HG03039 (cell line): ENCODE data around the gene CATSPER4.
"Not testable (repeated sequence)": the region's sequence is repeated elsewhere in the genome, so short reads cannot be mapped to it uniquely, and the experiment has no call there.

Experiments
- ATAC-seq: cut with Tn5 transposase; IDR thresholded peaks from one replicate; pipeline ENCODE4 v1.9.1; 2021; ENCODE audit warnings: mild to moderate bottlenecking, moderate library complexity; ENCODE audit not compliant: unreplicated experiment

CATSPER4 gene

GRCh38 chr1:26189331-26189730 lies 1.1 kb upstream of the CATSPER4 start:
- ATAC-seq = no peak

- no peak for ATAC-seq
Observed at GRCh38 chr1:26189751-26190275, 589 bp upstream of the CATSPER4 start.

- no peak for ATAC-seq
Observed at GRCh38 chr1:26191739-26192138, 1.3 kb downstream of the CATSPER4 start.

GRCh38 chr1:26195805-26196204 lies 5.4 kb downstream of the CATSPER4 start:
- no peak for ATAC-seq

- ATAC-seq = no peak
Observed at GRCh38 chr1:26197301-26197700, 6.9 kb downstream of the CATSPER4 start.

GRCh38 chr1:26197813-26198212 lies 7.4 kb downstream of the CATSPER4 start:
- ATAC-seq = no peak

GRCh38 chr1:26200413-26200812 lies 10.0 kb downstream of the CATSPER4 start:
- no peak for ATAC-seq

GRCh38 chr1:26203642-26204318 lies 13.4 kb downstream of the CATSPER4 start:
- ATAC-seq = no peak

GRCh38 chr1:26210147-26210870 lies 19.9 kb downstream of the CATSPER4 start:
- ATAC-seq = no peak

DNA sequence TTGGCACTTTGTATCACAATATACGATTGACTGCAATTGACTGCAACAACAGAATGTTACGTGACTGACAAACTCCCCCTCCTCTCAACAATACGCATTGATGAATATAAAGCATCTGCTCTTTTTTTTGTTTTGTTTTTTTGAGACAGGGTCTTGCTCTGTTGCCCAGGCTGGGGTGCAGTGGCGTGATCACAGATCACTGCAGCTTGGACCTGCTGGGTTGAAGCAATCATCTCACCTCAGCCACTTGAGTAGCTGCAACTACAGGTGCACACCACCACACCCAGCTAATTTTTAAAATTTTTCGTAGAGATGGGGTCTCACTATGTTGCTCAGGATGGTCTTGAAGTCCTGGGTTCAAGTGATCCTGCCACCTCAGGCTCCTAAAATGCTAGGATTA lies 22.3 kb downstream of the CATSPER4 start:
- no peak for ATAC-seq

GRCh38 chr1:26213335-26213905 lies 23.0 kb downstream of the CATSPER4 start:
- ATAC-seq = no peak

- ATAC-seq = no peak
Observed at GRCh38 chr1:26215246-26215645, 24.8 kb downstream of the CATSPER4 start.

DNA sequence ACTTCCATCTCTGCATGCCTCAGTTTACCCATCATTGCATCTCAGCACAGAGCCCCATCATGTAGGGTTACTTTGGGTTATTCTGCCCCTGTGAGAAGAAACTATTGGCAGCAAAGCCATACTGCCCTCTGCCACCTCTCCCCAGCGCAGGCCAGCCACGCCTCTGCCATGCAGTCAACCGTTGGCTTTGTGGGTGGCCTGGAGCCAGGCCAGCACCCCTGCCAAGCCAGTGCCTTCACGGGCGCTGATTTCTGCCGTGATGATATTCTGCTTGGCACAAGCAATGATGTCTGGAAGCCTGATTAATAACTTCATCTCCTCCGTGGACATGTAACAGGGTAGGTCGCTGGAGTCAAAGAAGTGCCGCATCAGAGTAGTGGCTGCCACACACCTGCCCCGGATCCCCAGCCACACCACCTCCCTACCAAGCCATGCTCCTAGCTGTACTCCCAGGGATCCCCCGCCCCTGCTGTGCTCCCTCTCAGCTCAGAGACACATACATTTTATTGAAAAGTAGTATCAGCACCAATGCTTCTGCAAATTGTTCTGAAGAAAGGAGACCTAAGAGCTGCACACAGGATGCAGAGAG lies 28.6 kb downstream of the CATSPER4 start:
- no peak for ATAC-seq

GRCh38 chr1:26220199-26220912 lies 30.0 kb downstream of the CATSPER4 start:
- ATAC-seq = no peak

DNA sequence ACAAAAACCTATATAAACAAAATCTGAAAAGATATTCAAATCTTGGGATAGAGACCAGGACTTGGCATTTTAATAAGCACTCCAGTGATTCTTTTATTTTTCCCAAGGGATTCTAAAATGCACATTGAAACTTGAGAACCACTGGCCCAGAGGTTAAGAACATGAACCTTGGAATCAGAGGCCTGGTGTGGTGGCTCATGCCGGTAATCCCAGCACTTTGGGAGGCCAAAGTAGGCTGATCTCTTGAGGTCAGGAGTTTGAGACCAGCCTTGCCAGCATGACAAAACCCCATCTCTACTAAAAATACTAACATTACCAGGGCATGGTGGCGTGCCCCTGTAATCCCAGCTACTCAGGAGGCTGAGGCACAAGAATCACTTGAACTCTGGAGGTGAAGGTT lies 30.7 kb downstream of the CATSPER4 start:
- no peak for ATAC-seq

- ATAC-seq = no peak
Observed at GRCh38 chr1:26224606-26225005, 34.2 kb downstream of the CATSPER4 start.

- no peak for ATAC-seq
Observed at GRCh38 chr1:26225033-26225831, 34.8 kb downstream of the CATSPER4 start.

- ATAC-seq = not testable (repeated sequence)
Observed at GRCh38 chr1:26230682-26231081, 40.3 kb downstream of the CATSPER4 start.

GRCh38 chr1:26233903-26234643 lies 43.7 kb downstream of the CATSPER4 start, which contains the start of gene CEP85:
Gene CEP85 (plus strand): TSS chr1:26234200. CDS start chr1:26239784, 5,584 bp downstream.
- peak; percentile 90 for ATAC-seq
